Tibial nerve (tissue), 4 donors: ENCODE data around the gene CDH22. TPM values are rescaled to one million over a fixed set of nuclear protein-coding genes. Genes with fewer than 3 reads are reported as not detected.

Source experiments
- DNase-seq, 2 donors: peaks; one replicate each; pipeline ENCODE4 v3.0.0-alpha.2; 2019; ENCODE audit warnings: low spot score in 2 of 2
- H3K27ac ChIP-seq, 4 donors: fragments of 200-600 bp; sonication (generic) in 3 of 4; one replicate each; pipeline ENCODE4 v1.5.1; 2017 to 2019; ENCODE audit warnings: mild to moderate bottlenecking in 1 of 4
- H3K27me3 ChIP-seq, 2 donors: fragments of 200-600 bp; sonication (generic) in 1 of 2; one replicate each; pipeline versions ENCODE4 v1.5.1 to v1.6.0; 2017 to 2019
- H3K36me3 ChIP-seq, 3 donors: fragments of 200-600 bp; sonication (generic); one replicate each; pipeline ENCODE4 v1.5.1; 2018 to 2019
- H3K4me1 ChIP-seq, 4 donors: fragments of 200-600 bp; sonication (generic) in 3 of 4; one replicate each; pipeline ENCODE4 v1.5.1; 2017 to 2019
- H3K4me3 ChIP-seq, 4 donors: fragments of 200-600 bp; sonication (generic) in 3 of 4; one replicate each; pipeline ENCODE4 v1.5.1; 2017 to 2019; ENCODE audit warnings: mild to moderate bottlenecking in 1 of 4, moderate library complexity in 1 of 4
- H3K9me3 ChIP-seq, 4 donors: fragments of 200-600 bp; sonication (generic) in 3 of 4; one replicate each; pipeline ENCODE4 v1.5.1; 2017 to 2019
- EP300 ChIP-seq, 2 donors: sonication (generic); formaldehyde crosslinking; IDR thresholded peaks; one replicate each; pipeline ENCODE4 v1.6.1; 2017; ENCODE audit warnings: antibody characterized with exemption in 2 of 2, mild to moderate bottlenecking in 1 of 2
- POLR2A ChIP-seq, 2 donors: fragments of 450-650 bp; IDR thresholded peaks; one replicate each; pipeline ENCODE4 v1.6.1; 2017; ENCODE audit warnings: antibody characterized with exemption in 2 of 2, mild to moderate bottlenecking in 2 of 2, moderate library complexity in 2 of 2
- WGBS, 2 donors: methylation state at CpG; one replicate each; pipeline ENCODE4 v1.1.5; 2018; 5-methylcytosine and 5-hydroxymethylcytosine counted together
- total RNA-seq, 4 donors: library from RNA; depleted of rRNA; stranded (reverse); fragments of >200 nt; gene quantifications; one replicate each; pipeline ENCODE4 v1.1.0, GENCODE V29; 2016
- TF ChIP-seq, protein P1 (sequence below), 5 experiments: fragments of 200-600 bp in 3 of 5; fragments of 450-650 bp in 2 of 5; sonication (generic) in 3 of 5; IDR thresholded peaks; one replicate each; pipeline ENCODE4 v1.5.1; 2016 to 2019; ENCODE audit warnings: antibody characterized with exemption in 5 of 5, mild to moderate bottlenecking in 3 of 5, moderate library complexity in 2 of 5

Gene CDH22
- total RNA-seq, 4 donors from 2014 or later, result 0.20 to 1.0 (median 0.60) TPM; not detected in 1

DNA sequence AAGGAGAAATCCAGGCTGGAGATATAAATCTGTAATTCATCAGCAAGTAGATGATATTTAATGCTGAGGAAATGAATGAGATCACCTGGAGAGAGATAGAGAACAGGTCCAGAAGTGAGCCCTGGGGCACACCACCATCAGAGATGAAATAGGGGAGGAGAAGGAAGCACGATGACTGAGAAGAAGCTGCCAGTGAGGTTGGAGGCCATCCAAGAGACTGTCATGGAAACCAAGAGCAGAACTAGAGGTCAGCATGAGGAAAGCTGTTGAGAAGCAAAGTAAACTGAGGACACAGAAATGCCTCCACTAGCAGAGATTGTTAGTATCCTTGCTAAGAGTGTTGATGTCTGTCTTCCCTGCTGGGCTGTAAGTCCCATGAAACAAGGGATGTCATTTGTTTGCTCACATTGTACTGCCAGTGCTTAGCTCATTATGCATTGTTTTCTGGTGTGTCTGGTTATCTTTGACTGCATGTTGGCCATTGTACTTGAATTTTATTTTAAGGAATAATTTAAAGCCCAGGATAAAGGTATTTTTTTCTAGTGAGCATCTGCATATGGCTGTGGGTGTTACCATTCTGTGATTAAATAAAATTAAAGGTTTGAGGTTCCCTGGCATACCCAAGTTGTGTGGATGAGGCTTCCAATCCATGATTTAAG, 35.8 kb downstream of the CDH22 start:
- Histone ChIP-seq H3K27ac (no peak overlapping the region), H3K4me1 (no peaks in the 10 kb centered on the region), H3K4me3 (no peak overlapping the region), H3K36me3 (no peaks in the 10 kb centered on the region), H3K9me3 (peaks cover 0 to 28% (median 0%) of the 10 kb centered on the region in 4 donors), H3K27me3 (peaks cover 0 to 20% of the 10 kb centered on the region in 2 donors)
- WGBS, 2 donors, result 17 to 55% methylated on average over 1 of the region's 1 CpG
- TF ChIP-seq, protein P1, sequence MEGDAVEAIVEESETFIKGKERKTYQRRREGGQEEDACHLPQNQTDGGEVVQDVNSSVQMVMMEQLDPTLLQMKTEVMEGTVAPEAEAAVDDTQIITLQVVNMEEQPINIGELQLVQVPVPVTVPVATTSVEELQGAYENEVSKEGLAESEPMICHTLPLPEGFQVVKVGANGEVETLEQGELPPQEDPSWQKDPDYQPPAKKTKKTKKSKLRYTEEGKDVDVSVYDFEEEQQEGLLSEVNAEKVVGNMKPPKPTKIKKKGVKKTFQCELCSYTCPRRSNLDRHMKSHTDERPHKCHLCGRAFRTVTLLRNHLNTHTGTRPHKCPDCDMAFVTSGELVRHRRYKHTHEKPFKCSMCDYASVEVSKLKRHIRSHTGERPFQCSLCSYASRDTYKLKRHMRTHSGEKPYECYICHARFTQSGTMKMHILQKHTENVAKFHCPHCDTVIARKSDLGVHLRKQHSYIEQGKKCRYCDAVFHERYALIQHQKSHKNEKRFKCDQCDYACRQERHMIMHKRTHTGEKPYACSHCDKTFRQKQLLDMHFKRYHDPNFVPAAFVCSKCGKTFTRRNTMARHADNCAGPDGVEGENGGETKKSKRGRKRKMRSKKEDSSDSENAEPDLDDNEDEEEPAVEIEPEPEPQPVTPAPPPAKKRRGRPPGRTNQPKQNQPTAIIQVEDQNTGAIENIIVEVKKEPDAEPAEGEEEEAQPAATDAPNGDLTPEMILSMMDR (IDR thresholded peaks at IDR 0.05), result no peak
- TF ChIP-seq EP300 (IDR thresholded peaks at IDR 0.05), result no peak
- no peak for TF ChIP-seq POLR2A (IDR thresholded peaks at IDR 0.05)
- no peak for DNase-seq

DNA sequence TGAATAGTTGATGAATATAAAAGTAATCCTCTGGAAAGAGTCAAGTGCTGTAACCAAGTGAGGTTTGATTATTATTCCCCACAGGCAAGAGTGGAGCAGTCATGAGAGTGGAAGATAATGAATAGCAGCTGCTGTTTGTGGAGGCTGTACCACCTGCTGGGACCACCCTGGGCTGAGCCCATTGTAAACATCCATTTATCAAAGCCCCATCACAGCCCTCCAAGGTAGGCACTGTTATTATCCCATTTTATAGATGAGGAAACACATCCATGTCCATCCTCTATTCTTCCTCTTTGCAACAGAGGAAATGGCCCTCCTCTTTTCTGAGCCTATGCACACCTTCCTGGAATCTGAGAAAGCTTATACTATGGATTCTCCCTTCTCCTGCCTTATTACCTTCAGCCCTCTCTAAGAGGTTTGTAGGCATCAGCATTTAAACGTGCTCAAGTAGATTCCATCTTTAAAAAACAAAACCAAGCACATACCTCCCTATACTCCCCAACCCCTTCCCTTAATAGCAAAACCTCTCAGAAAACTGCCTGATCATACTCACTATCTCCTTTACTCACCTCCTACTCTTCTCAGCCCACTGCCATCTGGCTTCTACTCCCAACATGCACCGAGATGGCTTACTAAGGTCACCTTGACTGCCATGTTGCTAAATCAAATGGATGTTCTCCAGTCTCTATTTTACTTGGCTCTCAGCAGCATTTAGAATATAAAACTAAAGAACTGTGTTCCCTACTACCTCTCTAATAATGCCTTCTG, 37.1 kb downstream of the CDH22 start:
- TF ChIP-seq, protein P1 (IDR thresholded peaks at IDR 0.05), result no peak
- no peak for TF ChIP-seq POLR2A (IDR thresholded peaks at IDR 0.05)
- TF ChIP-seq EP300 (IDR thresholded peaks at IDR 0.05), result no peak
- no peak for DNase-seq
- peaks cover 0 to 27% of the 10 kb centered on the region in 2 donors for H3K27me3 ChIP-seq
- H3K9me3 ChIP-seq, result peaks cover 0 to 28% (median 0%) of the 10 kb centered on the region in 4 donors
- H3K4me3 ChIP-seq, result no peak overlapping the region
- no peak overlapping the region for H3K27ac ChIP-seq
- H3K4me1 ChIP-seq, result no peaks in the 10 kb centered on the region
- no peaks in the 10 kb centered on the region for H3K36me3 ChIP-seq
- WGBS, 2 donors, result 65 to 67% methylated on average over 2 of the region's 2 CpGs

DNA sequence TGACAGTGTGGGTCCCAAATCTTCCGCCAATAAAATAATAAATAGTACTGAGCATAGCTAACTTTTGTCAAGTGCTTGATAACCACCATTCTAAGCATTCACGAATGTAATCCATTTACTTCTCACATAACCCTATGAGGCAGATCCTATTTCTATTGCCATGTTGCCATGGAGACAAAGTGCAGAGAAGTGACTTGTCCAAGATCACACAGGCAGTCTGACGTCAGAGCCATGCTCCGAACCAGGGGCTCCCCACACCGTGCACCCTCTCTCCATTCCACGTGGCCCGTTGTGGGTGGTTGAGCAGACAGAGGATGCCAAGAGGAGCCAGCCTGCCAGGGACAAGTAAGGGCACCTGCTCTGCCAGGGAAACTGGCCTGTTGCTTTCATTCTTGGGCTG, 38.9 kb downstream of the CDH22 start:
- H3K27ac ChIP-seq, result no peak overlapping the region
- H3K9me3 ChIP-seq, result peaks cover 0 to 23% (median 0%) of the 10 kb centered on the region in 4 donors
- WGBS, 2 donors, result 83 to 85% methylated on average over 7 of the region's 7 CpGs
- H3K4me3 ChIP-seq, result no peak overlapping the region
- no peak for TF ChIP-seq POLR2A (IDR thresholded peaks at IDR 0.05)
- TF ChIP-seq, protein P1 (IDR thresholded peaks at IDR 0.05), result no peak
- TF ChIP-seq EP300 (IDR thresholded peaks at IDR 0.05), result no peak
- no peaks in the 10 kb centered on the region for H3K36me3 ChIP-seq
- H3K27me3 ChIP-seq, result peaks cover 0 to 30% of the 10 kb centered on the region in 2 donors
- H3K4me1 ChIP-seq, result no peaks in the 10 kb centered on the region
- DNase-seq, result no peak

DNA sequence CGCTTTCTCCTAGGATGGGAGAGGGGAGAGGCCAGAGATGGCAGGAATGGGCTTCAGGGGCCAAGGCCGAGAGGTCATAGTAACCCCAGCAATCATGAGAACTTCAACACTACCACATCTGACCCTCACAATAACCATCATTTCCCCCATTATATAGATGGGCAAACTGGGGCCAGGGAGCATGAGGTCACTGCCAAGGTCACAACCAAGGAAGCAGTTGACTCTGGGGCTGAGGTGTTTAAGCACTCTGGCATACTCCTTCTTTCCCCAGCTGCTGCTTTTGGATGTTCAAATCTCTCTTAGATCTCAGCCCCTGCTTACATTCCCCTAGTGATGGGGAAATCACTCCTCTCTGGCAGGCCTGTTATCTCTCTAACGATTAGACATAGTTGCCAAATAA, 39.6 kb downstream of the CDH22 start:
- H3K36me3 ChIP-seq, result no peaks in the 10 kb centered on the region
- TF ChIP-seq, protein P1 (IDR thresholded peaks at IDR 0.05), result no peak
- TF ChIP-seq POLR2A (IDR thresholded peaks at IDR 0.05), result no peak
- TF ChIP-seq EP300 (IDR thresholded peaks at IDR 0.05), result no peak
- DNase-seq, result no peak
- H3K27me3 ChIP-seq, result peaks cover 0 to 28% of the 10 kb centered on the region in 2 donors
- no peak overlapping the region for H3K4me3 ChIP-seq
- H3K27ac ChIP-seq, result no peak overlapping the region
- no peaks in the 10 kb centered on the region for H3K4me1 ChIP-seq
- H3K9me3 ChIP-seq, result peaks cover 0 to 17% (median 0%) of the 10 kb centered on the region in 4 donors
- 65 to 91% methylated on average over 3 of the region's 3 CpGs for WGBS, 2 donors

DNA sequence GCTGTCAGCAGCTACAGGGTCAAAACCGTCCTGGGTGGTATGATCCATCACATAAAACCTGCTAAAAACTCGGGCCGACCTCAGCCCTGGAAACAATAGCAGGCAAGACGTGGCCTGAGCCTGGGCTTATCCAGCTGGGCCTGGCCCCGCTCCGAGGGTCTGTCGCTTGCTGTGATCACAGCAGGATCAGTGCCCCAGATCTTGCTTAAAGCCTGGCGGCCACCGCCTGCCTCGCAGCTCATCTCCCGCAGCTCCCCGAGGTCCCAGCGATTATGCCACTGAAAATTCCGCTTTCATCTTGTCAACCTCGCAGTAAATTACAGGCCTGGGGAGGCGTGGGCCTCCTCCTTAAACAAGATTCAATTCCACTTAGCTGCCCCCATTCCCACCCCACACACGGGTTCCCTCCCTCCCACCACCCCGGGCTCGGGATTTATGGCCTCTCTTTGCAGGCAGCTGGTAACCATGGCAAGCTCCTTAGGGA, 40.1 kb downstream of the CDH22 start:
- peaks cover 0 to 28% of the 10 kb centered on the region in 2 donors for H3K27me3 ChIP-seq
- H3K9me3 ChIP-seq, result peaks cover 0 to 12% (median 0%) of the 10 kb centered on the region in 4 donors
- 18 to 19% methylated on average over 19 of the region's 19 CpGs for WGBS, 2 donors
- TF ChIP-seq EP300 (IDR thresholded peaks at IDR 0.05), result no peak
- TF ChIP-seq POLR2A (IDR thresholded peaks at IDR 0.05), result no peak
- TF ChIP-seq, protein P1 (IDR thresholded peaks at IDR 0.05), result no peak
- H3K4me1 ChIP-seq, result no peaks in the 10 kb centered on the region
- DNase-seq, result no peak
- no peak overlapping the region for H3K27ac ChIP-seq
- H3K36me3 ChIP-seq, result no peaks in the 10 kb centered on the region
- no peak overlapping the region for H3K4me3 ChIP-seq
